HG03060 (cell line): Measurements from ENCODE around the gene FHL3.

Source experiments
- ATAC-seq: cut with Tn5 transposase; IDR thresholded peaks from one replicate; pipeline ENCODE4 v1.9.1; 2021; ENCODE audit warnings: low read depth, moderate number of reproducible peaks; ENCODE audit not compliant: unreplicated experiment

The FHL3 gene

GRCh38 chr1:38014724-38015424 is 9.6 kb upstream of the FHL3 start:
- ATAC-seq: no peak

- no peak for ATAC-seq
Measured at GRCh38 chr1:38014171-38014570, 8.9 kb upstream of the FHL3 start.

DNA sequence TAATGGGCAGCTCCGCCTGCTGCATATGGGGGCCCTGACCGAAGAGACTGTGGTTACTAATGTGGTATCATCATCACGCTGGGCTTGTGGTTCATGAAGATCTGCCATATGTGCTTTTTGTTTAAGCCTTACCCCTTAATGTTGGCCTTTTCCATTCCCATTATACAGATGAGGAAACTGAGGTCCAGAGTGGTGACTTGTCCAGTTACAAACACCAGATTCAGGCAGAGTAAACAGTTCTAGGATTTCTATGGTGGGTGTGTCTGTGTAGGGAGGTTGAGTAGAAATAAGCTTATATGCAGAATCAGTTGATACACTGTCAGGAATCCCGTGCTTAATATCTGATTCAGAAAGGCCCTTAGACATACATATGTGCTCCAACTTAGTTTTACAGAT is 7.9 kb upstream of the FHL3 start:
- ATAC-seq: no peak

DNA sequence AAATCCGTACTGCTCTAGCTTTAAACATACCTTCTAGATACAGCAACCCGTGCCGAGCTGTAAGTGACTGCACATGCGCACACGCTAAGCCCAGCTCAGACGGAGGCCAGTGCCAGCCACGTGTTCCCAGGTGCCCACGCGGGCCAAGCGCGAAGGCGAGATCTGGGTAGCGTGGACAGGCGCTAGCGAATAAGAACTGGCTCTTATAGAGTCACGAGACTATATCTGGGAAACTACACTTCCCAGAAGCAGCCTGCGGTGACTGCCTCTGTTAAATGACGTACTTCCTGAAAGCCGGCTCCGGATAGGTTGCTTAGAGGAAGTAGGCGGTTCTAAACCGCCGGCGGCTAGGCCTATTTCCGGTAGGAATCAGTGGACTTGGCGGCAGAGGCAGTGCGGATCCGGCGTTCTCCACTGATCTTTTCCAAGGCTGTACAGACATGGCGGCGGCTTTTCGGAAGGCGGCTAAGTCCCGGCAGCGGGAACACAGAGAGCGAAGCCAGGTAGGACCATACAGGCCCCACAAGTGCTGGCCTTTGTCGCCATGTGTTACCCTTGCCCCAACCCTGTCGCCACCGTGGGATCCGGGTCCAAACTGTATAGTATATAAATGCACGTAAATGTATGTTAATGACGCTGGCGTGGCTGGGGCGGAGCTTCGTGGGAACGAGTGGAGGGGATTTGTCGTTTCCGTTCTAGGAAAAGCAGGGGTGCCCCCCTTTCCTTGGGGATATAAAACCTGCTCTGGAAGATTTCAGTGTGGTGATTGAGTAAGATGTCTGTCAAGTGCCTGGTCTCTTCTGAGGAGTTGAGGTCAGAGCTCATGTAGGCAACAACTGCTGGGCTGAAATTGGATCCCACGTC is 7.3 kb upstream of the FHL3 start, which contains the start of gene UTP11:
TSS of gene UTP11 (plus strand) at position 372 of the 864 bp plus-strand sequence. CDS start at position 441, 69 bp downstream.
- ATAC-seq: peak; percentile 84

GRCh38 chr1:38009841-38010180 is 4.5 kb upstream of the FHL3 start:
- no peak for ATAC-seq

DNA sequence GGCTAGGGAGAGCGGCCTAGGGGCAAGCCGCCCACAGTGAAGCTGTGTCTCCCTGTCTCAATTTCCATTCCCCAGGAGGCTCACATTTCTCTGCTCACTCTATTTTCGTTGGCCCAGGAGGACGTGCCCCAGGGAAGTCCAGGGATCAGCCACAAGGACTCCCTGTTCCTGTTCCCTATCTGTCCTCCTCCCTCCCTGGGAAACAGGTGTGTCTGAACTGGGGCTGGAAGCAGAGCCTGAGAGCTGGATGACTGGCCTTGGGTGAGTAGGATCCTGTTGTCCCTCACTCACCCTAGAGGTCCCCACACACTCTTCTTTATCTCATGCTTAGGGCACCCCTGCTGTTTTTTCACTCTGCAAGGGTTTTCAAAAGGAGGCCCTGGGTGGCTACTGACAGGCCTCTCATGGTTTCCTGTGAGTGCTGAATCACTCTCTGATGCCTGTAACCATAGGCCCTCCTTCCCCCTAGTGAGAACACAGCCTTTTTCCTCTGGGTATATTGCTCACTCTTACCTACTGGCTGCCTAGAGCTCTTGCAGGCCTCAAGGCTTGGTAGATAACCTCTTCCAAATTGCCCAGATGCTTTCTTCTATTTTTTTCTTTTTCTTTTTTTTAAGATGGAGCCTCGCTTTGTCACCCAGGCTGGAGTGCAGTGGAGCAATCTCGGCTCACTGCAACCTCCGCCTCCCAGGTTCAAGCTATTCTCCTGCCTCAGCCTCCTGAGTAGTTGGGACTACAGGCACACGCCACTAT is 4.0 kb upstream of the FHL3 start:
- no peak for ATAC-seq

GRCh38 chr1:38006008-38006828 is 904 bp upstream of the FHL3 start:
- ATAC-seq: no peak

DNA sequence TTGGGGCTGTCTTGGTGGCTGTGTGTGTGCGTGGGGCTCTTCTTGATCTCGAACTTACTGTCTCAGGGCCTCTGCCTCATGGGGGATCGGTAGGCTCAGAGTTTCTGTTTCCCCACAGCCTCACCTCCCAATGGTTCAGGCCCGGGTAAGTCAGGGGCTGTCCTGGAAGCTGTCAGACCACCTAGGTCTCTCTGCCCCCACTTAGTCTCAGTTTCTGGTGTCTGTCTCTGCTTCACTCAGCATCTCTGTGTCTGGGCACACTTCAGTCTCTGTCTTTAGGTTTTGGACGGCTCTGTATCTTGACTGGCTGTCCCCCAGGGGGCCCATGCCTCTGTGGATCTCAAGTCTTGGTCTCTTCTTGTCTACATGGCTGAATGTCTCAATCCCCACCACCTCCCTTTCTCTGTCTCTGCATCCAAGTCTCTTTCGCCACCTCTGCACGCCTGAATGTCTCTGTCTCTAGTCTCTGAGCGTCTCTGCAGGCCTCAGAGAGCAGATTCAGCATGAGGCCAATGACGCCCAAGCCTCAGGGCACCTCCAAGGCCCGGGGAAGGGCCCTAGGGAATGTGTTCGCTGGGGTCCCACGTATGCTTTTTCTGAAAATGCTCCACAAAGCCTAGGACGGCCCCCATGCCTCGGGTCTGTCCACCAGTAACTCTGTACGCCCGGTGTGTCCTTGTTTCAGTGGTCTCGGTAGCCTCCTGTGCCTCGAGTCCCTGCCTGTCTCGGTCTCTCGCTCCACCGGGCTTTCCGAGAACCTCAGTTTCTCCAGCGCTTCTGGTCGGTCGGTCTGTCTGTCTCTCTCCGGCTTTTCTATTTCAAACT is 818 bp downstream of the FHL3 start:
- ATAC-seq: no peak

DNA sequence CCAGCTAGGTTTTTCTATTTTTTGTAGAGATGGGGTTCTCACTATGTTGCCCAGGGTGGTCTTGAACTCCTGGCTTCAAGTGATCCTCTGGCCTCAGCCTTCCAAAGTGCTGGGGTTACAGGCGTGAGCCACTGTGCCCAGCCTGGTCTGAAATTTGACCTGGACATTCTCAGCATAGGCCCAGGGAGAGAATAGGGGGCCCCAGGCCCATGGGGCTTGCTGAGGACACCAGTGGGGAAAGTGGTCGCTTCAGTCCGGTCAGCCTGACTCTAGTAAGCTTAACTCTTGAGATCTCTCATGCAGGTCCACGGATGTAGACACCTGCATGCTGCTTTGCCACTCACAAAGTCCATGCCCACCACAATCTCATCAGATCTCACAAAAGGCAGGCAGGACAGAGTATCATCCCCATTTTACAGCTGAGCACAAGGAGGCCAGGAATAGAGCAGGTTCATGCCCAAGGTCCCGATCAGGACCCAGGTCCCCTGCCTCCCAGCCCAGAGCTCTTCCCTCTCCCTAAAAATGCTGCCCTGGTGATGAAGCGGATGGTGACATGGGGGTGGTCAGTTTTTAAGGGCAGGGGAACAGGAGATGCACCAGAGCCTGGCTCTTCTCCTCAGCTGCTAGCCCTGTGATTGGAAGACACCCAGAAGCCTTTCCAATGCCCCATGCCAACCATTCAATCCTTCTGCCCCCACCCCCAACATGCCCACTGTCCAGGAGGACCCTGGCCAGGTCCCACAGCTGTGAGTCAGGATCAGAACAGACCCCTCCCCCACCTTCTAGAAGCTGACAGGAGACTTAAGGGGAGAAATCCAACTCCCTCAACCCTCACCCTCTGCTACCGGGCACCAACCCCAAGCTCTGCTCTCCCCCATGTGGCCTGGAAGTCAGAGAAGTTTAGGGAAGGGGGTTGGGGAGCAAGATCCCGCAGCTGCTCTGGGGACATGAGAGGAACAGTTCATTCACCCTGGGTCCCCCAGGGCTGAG is 1.8 kb downstream of the FHL3 start:
- ATAC-seq: no peak

DNA sequence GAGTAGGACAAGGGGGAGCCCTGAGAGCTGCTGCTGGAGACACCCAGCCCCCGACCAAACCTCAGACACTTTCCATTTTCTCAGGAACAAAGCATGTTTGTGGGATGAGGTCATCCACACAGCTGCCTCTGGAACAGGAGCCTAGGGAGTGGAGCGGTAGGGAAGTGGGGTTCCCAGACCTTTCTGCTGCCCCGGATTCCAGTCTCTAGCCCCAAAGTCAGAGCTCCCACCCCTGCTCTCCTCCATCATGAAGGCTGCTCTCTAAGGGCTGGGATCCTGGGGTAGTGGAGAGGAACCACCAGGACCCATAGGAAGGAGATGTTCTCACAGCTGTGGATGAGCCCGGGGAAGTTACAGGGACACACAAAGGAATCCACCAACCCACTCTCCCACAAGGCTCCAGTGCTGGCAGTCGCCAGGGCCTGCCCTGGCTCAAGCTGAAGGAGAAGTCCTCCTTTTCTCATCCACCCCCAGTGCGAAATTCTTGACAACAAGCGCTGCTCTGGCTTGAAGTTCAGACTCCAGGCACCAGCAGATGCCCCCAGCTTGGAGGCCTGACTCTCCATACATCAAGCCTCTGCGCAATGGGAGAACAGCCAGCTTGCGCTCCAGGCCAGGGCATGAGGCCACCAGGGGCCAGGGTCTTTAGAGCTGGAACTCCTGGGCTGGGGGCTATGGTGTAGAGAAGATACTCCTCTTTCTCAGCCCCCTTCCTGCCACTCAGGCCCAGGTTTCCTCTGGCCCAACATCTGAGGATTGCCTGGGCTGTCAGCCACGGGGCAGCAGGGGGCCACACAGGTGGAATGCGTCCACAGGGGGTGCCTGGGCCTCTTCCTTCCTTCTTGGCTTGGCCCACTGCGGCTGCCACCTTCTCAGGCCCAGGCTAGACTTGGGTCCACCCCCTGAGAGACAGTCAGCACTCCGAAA is 4.5 kb downstream of the FHL3 start:
- no peak for ATAC-seq

DNA sequence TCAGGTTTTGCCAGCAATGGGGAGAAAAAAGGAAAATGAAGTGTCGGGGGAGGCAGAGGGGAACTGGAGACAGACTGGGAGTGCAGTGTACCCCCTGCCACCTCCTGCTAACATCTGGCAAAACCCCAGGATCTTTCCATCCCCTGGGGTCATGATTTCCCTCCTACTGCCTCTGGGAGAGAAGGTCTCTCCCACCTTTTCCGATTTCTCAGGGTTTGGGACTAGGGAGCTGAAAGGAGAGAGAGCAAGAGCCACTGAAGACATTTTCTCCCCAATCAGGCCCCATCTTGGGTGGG is 5.1 kb downstream of the FHL3 start:
- ATAC-seq: no peak

GRCh38 chr1:37999430-38000232 is 5.7 kb downstream of the FHL3 start:
- ATAC-seq: no peak

DNA sequence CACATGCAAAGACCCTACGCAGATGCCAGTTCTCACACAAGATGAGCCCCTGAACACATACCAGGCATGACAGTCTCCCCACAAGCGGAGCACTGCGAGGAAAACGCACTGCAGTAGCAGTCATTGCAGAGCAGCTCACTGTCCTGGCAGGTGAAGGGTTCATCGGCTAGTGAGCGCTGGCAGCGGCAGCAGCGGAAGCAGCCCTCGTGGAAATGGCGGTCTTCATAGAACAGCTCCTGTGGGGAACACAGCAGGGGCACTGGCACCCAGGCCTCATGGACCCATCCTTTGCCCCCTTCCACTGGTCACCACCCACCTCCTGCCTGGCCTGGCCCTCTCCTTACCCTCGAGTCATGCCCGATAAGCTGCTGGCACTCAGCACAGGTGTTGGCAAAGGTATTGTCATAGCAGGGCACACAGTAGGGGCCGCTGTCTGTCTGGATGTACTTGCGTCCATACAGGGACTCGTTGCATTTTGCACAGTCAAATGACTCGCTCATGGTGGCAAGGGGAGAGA is 6.3 kb downstream of the FHL3 start:
- ATAC-seq: no peak

DNA sequence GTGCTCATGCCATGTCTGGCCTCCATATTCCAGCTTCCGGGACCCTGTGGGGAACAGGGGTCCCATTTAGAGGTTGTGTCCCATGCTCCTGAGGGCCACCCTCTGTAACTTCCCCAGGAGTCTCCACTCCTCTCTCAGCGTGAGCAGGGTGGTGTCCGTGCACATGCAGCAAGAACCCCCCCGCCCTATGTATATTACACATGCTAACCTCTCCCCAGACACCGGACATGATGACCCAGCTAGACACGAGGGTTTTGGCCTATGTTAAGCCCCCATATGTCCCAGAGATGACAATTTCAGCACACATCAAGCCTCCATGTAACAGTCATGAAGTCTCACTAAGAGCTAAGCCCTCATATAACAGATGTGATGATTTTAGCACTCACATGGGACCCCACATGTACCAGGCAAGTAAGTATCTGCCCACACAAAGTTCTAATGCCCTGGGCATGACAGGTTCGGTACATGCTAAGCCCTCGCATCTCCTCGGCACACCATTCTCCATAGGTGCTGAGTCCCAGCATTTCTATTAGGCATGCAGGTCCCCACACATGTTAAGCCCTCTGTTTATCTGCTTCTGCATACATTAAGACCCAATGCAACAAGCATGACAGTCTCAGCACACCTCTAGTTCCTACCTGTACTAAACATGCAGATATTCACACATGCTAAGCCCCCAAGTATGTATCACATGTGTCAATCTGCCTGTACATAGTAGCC is 7.1 kb downstream of the FHL3 start:
- ATAC-seq: no peak

- no peak for ATAC-seq
Measured at GRCh38 chr1:37997256-37998088, 7.8 kb downstream of the FHL3 start.
